ENCODE results near the gene CARD11. TPM values are rescaled to one million over a fixed set of nuclear protein-coding genes. Genes with fewer than 3 reads are reported as not detected.

CARD11 gene
- total and polyA plus RNA-seq, 11 donors: 0.15 to 3.2 (median 0.33) TPM; not detected in 2

DNA sequence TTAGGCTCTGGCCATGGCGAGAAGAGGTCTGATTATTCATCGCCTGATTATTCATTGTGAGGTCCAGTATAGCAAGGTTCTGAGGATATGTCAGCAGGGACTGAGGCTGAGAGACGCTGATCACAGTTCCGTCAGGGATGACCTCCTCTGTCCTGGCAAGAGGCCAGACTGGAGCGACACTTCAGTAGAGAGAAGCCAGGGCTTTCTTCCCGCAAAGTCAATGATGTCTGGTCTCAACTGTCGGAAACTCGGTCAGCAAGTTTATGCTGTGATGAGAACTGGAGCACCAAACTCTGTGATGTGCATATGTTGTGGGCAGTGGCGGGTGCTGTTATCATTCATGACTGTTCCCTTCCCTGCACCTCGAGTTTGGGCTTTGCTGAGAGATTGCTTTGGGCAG lies 170.5 kb downstream of the CARD11 start:
- peak in 1 of 4 donors; percentile 21 for ATAC-seq
- TF ChIP-seq POLR2A (IDR thresholded peaks at IDR 0.05): no peak
- TF ChIP-seq, protein P1, sequence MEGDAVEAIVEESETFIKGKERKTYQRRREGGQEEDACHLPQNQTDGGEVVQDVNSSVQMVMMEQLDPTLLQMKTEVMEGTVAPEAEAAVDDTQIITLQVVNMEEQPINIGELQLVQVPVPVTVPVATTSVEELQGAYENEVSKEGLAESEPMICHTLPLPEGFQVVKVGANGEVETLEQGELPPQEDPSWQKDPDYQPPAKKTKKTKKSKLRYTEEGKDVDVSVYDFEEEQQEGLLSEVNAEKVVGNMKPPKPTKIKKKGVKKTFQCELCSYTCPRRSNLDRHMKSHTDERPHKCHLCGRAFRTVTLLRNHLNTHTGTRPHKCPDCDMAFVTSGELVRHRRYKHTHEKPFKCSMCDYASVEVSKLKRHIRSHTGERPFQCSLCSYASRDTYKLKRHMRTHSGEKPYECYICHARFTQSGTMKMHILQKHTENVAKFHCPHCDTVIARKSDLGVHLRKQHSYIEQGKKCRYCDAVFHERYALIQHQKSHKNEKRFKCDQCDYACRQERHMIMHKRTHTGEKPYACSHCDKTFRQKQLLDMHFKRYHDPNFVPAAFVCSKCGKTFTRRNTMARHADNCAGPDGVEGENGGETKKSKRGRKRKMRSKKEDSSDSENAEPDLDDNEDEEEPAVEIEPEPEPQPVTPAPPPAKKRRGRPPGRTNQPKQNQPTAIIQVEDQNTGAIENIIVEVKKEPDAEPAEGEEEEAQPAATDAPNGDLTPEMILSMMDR (IDR thresholded peaks at IDR 0.05): no peak
- DNase-seq: peak in 3 of 5 donors; percentile 44 to 66 (median 50)
- intact Hi-C loops (cut with DNase I): loop anchor here in 1 of 10 donors (10.0 kb wide), 1 partner anchor 1032 kb away; no protein-coding TSS in a partner anchor
- Histone ChIP-seq H3K4me3 (no peak overlapping the region), H3K4me1 (peaks cover 0 to 16% (median 6%) of the 10 kb centered on the region in 12 donors), H3K9me3 (no peaks in the 10 kb centered on the region), H3K27me3 (no peaks in the 10 kb centered on the region), H3K36me3 (no peaks in the 10 kb centered on the region), H3K27ac (peak overlapping the region in 2 of 12 donors; percentile 21 to 37)
- 34 to 49% (median 45%) methylated on average over 10 of the region's 10 CpGs for WGBS, 4 donors

DNA sequence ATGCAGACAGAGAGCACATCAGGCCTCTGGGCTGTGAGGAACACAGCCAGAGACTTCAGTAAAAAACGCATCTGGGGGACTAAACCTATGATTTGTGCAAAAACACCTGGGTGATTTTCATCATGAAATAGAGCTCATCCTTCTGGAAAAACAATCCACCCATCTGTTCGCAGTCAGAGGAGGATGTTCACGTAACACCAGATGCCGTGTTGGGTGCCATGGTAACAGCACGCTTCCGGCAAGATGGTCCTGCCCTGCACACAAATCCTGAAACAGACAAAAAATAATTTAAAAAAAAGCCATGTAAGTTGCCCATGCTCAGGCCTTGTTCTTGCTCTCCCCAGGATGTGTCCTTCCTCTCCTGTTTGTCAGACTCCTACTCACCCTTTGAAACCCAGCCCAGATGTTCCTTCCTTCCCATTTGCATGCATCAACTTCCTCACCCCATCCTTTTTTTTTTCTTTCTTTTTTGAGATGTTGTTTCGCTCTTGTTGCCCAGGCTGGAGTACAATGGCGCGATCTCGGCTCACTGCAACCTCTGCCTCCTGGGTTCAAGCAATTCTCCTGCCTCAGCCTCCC lies 171.3 kb downstream of the CARD11 start:
- Histone ChIP-seq H3K27me3 (no peaks in the 10 kb centered on the region), H3K4me1 (peaks cover 0 to 16% (median 6%) of the 10 kb centered on the region in 12 donors), H3K27ac (no peak overlapping the region), H3K4me3 (no peak overlapping the region), H3K9me3 (no peaks in the 10 kb centered on the region), H3K36me3 (no peaks in the 10 kb centered on the region)
- intact Hi-C loops (cut with DNase I): loop anchor here in 1 of 10 donors (10.0 kb wide), 1 partner anchor 1032 kb away; no protein-coding TSS in a partner anchor
- WGBS, 4 donors: 90 to 96% (median 95%) methylated on average over 10 of the region's 10 CpGs
- TF ChIP-seq, protein P1 (IDR thresholded peaks at IDR 0.05): no peak
- no peak for TF ChIP-seq POLR2A (IDR thresholded peaks at IDR 0.05)
- ATAC-seq (no peak), DNase-seq (no peak)

GRCh38 chr7:2870471-2870931 lies 173.2 kb downstream of the CARD11 start:
- Histone ChIP-seq H3K36me3 (no peaks in the 10 kb centered on the region), H3K27ac (peak overlapping the region in 7 of 12 donors; percentile 1 to 68 (median 44)), H3K4me1 (peaks cover 0 to 16% (median 6%) of the 10 kb centered on the region in 12 donors), H3K4me3 (peak overlapping the region in 8 of 12 donors; percentile 6 to 44 (median 28)), H3K27me3 (no peaks in the 10 kb centered on the region), H3K9me3 (no peaks in the 10 kb centered on the region)
- intact Hi-C loops (cut with DNase I): loop anchor here in 1 of 10 donors (10.0 kb wide), 1 partner anchor 1034 kb away; no protein-coding TSS in a partner anchor
- ATAC-seq: peak; percentile 52 to 95 (median 88)
- 28 to 41% (median 38%) methylated on average over 9 to 10 of the region's 10 CpGs for WGBS, 4 donors
- TF ChIP-seq POLR2A (IDR thresholded peaks at IDR 0.05): no peak
- TF ChIP-seq, protein P1 (IDR thresholded peaks at IDR 0.05): no peak
- peak; percentile 77 to 88 (median 82) for DNase-seq

GRCh38 chr7:2869981-2870380 lies 173.7 kb downstream of the CARD11 start:
- Histone ChIP-seq H3K9me3 (no peaks in the 10 kb centered on the region), H3K36me3 (no peaks in the 10 kb centered on the region), H3K4me3 (peak overlapping the region in 8 of 12 donors; percentile 6 to 44 (median 28)), H3K27me3 (no peaks in the 10 kb centered on the region), H3K27ac (peak overlapping the region in 6 of 12 donors; percentile 14 to 68 (median 45)), H3K4me1 (peaks cover 0 to 19% (median 8%) of the 10 kb centered on the region in 12 donors)
- ATAC-seq (peak in 1 of 4 donors; percentile 17), DNase-seq (no peak)
- 80 to 92% (median 87%) methylated on average over 14 to 15 of the region's 15 CpGs for WGBS, 4 donors
- intact Hi-C loops (cut with DNase I): loop anchor here in 9 of 10 donors (5.0 to 10.0 kb wide), 8 partner anchors 285 to 1035 kb away; partner anchors contain the start of gene SDK1 (in 2 of the 9)
- TF ChIP-seq, protein P1 (IDR thresholded peaks at IDR 0.05): no peak
- no peak for TF ChIP-seq POLR2A (IDR thresholded peaks at IDR 0.05)

Measured in heart left ventricle (tissue), 16 donors.